AG04450 (cell line): ENCODE measurements around the gene TCTN3. TPM values are rescaled to one million over a fixed set of nuclear protein-coding genes. Genes with fewer than 3 reads are reported as not detected.
A peak's percentile ranks its signal among the peaks of the same experiment; 100 is the strongest.

Experiments used
- CTCF ChIA-PET: fragments of 300-600, 350-600 bp; formaldehyde crosslinking; extraction: SDS; loops from one replicate; lab custom pipeline; 2022; ENCODE audit warnings: antibody characterized with exemption, inconsistent platforms; lab: Charles Lee
- POLR2A ChIA-PET: fragments of 350-600 bp; formaldehyde crosslinking; extraction: SDS; loops from one replicate; lab custom pipeline; 2021; ENCODE audit warnings: antibody characterized with exemption, inconsistent platforms; lab: Yijun Ruan, JAX
- DNase-seq: peaks from one replicate; pipeline ENCODE4 v3.0.0-alpha.2; 2011; ENCODE audit warnings: low read depth, low spot score
- H3K27ac ChIP-seq: one replicate; pipeline ENCODE4 v1.5.1; 2012; ENCODE audit warnings: low read depth, low read length, control low read depth
- H3K27me3 ChIP-seq: one replicate; pipeline ENCODE4 v1.6.0; 2012; ENCODE audit warnings: low read length; ENCODE audit not compliant: control insufficient read depth, insufficient read depth
- H3K4me3 ChIP-seq: 2 replicates; pipeline ENCODE4 v1.5.1; 2011; ENCODE audit warnings: mild to moderate bottlenecking, low read depth, low read length, control low read depth
- H3K9me3 ChIP-seq: 2 replicates; pipeline ENCODE4 v1.5.1; 2012; ENCODE audit warnings: low read length; ENCODE audit not compliant: control insufficient read depth, insufficient read depth
- polyA plus RNA-seq: library from polyadenylated mRNA; depleted of rRNA; stranded (reverse); fragments of >200 nt; gene quantifications from 2 replicates; pipeline ENCODE4 v1.2.3, GENCODE V29; 2011
- TF ChIP-seq, protein P1 (sequence below): IDR thresholded peaks from 2 replicates; pipeline ENCODE4 v1.5.1; 2011; ENCODE audit warnings: low read depth, low read length, control low read depth, inconsistent platforms

The TCTN3 gene
- polyA plus RNA-seq, 1 experiment, result 55.3 TPM

DNA sequence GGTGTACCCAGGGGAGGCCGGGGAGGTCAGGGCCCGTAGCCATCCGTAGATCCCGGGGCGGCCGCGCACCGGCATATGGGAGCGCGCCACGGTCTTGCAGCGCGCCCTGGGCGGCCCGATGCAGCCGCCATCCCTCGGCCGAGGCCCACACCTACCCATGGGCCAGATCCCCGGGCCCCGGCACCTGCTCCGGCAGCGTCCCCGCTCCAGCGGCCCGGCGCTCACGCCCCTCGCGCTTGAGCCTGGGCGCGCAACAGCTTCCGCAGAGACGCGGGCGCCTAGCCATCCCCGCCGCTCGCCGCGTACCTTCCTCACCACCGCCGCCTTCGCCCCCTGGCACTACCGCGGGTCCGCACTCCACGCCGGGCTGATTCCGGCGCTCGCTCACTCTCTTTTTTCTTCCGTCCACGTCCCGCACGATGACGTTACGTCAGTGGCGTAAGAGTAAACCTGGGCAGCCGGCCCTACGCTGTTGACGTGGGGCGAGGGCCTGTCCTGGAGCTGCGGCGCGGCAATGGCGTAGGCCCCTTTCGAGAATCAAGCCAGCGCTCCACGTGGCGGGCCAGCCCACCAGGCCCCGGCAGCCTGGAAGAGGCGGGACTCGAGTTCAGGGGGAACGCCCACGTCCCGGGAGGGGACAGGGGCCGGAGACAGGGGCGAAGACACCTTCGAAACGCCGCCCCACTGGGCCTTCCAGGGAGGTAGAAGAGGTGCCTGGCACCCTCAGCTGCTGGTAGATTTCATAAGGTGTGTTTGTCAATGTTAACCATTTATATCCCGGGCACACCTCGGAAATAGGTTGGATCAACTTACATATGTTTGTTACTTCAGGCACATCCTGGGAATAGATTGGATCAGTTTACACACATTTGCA is 37.2 kb downstream of the TCTN3 start, which contains the start of gene ALDH18A1:
Gene ALDH18A1, minus strand, starts transcription at position 421 of the 874 bp plus-strand sequence. CDS start 3,334 bp downstream, outside the sequence.
- Histone ChIP-seq H3K27ac (peak within 1 kb of the TSS; percentile 39), H3K4me3 (peak within 1 kb of the TSS; percentile 95), H3K9me3 (peaks cover under 1% of the 10 kb centered on the region), H3K27me3 (no peaks in the 10 kb centered on the region)
- POLR2A ChIA-PET, result interaction anchor here (0.6 to 1.4 kb wide), 3 partner anchors 15 to 225 kb away, joined by 3 to 5 read pairs (median 3); partner anchors contain the start of gene TCTN3
- peak; percentile 82 for DNase-seq
- TF ChIP-seq, protein P1, sequence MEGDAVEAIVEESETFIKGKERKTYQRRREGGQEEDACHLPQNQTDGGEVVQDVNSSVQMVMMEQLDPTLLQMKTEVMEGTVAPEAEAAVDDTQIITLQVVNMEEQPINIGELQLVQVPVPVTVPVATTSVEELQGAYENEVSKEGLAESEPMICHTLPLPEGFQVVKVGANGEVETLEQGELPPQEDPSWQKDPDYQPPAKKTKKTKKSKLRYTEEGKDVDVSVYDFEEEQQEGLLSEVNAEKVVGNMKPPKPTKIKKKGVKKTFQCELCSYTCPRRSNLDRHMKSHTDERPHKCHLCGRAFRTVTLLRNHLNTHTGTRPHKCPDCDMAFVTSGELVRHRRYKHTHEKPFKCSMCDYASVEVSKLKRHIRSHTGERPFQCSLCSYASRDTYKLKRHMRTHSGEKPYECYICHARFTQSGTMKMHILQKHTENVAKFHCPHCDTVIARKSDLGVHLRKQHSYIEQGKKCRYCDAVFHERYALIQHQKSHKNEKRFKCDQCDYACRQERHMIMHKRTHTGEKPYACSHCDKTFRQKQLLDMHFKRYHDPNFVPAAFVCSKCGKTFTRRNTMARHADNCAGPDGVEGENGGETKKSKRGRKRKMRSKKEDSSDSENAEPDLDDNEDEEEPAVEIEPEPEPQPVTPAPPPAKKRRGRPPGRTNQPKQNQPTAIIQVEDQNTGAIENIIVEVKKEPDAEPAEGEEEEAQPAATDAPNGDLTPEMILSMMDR, result no peak
- CTCF ChIA-PET, result interaction anchor here (0.5 to 3.7 kb wide), 4 partner anchors 21 to 207 kb away, joined by 3 to 32 read pairs (median 6); partner anchors contain the start of gene TCTN3

DNA sequence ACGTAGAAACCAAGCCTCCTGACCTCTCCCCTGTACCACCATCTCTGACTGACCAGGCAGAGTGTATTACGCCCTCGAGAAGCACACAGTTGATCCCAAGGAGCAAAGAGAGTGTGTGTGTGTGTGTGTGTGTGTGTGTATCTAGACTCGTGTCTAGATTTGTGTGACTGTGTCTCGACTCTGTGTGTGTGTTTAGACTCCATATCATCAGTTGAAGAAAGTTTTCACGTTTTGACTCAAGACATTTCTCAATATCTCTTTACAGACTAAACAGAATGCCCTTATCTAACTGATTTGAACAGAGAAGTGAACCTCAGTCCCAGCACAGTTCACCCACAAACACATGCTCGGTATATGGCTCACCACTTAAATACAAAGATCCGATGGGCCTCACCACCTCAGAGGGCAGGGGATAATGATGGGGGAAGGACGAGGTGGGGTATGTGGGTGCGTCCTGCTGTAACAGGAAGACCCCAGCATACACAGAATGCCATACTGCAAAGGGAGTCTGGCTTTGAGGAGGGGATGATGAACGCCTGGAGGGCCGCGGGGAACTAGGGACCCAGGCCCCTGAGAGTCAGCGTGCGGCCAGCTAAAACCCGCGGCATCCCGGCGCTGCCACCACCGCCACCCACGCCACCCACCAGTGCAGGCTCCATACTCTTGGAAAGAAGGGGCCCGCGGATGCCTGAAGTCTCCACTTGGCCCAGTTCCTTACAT is 38.0 kb downstream of the TCTN3 start:
- H3K27me3 ChIP-seq, result no peaks in the 10 kb centered on the region
- DNase-seq, result no peak
- H3K27ac ChIP-seq, result peak overlapping the region; percentile 39
- ChIA-PET POLR2A (interaction anchor here (1.4 kb wide), 1 partner anchor 38 kb away, joined by 5 read pairs; the partner anchor contains the start of gene TCTN3), CTCF (interaction anchor here (3.7 kb wide), 1 partner anchor 38 kb away, joined by 32 read pairs; the partner anchor contains the start of gene TCTN3)
- H3K4me3 ChIP-seq, result peak overlapping the region; percentile 95
- peaks cover 3% of the 10 kb centered on the region for H3K9me3 ChIP-seq
- TF ChIP-seq, protein P1, result no peak

DNA sequence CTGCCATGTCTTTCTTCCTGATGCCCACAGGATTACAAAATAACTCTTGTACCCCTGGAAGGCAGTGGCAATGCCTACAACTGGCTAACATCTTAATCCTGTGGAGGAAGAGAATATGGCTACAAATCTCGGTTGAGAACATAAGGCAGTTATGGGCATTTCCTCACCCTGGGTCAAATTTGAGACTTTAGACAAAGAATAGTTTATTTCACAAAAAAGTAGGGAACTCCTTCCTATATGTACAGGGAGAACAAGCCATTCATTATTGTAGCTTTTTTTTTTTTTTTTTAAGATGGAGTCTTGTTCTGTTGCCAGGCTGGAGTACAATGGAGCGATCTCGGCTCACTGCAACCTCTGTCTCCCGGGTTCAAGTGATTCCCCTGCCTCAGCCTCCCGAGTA is 39.8 kb downstream of the TCTN3 start:
- CTCF ChIA-PET, result interaction anchor here (0.7 to 3.7 kb wide), 3 partner anchors 40 to 211 kb away, joined by 3 to 32 read pairs (median 8); partner anchors contain the start of gene TCTN3
- POLR2A ChIA-PET, result no interaction called here
- Histone ChIP-seq H3K4me3 (no peak overlapping the region), H3K9me3 (peaks cover 3% of the 10 kb centered on the region), H3K27ac (no peak overlapping the region), H3K27me3 (no peaks in the 10 kb centered on the region)
- DNase-seq, result no peak
- TF ChIP-seq, protein P1, result no peak

DNA sequence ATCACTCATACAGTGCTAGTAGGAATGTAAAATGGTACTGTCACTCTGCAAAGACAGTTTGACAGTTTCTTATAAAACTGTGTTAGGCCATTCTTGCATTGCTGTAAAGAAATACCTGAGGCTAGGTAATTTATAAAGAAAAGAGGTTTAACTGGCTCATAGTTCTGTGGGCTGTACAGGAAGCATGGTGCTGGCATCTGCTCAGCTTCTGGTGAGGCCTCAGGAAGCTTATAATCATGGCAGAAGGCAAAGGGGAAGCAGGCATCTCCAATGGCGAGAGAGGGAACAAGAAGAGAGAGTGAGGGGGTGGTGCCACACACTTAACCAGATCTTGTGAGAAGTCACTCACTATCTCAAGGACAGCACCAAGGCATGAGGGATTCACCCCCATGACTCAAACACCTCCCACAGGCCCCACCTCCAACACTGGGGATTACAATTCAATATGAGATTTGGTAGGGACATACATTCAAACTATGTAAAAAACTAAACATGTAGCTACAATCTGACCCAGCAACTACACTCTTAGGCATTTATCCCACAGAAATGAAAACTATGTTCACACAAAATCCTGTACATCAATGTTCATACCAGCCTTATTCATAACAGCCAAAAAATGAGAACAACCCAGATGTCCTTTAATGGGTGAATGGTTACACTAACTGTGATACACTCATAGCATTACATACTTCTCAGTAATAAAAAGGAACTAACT is 42.2 kb downstream of the TCTN3 start:
- H3K27ac ChIP-seq, result no peak overlapping the region
- POLR2A ChIA-PET, result no interaction called here
- H3K4me3 ChIP-seq, result no peak overlapping the region
- TF ChIP-seq, protein P1, result no peak
- no peaks in the 10 kb centered on the region for H3K27me3 ChIP-seq
- DNase-seq, result no peak
- CTCF ChIA-PET, result interaction anchor here (0.9 to 3.9 kb wide), 5 partner anchors 9 to 190 kb away, joined by 4 to 24 read pairs (median 5); partner anchors contain the start of gene TCTN3
- H3K9me3 ChIP-seq, result peaks cover 3% of the 10 kb centered on the region
